Stimulated activated naive CD8-positive, alpha-beta T cell treated with anti-CD3 and anti-CD28 coated beads, Interleukin-15, Interleukin-2, amounts not matched to agents 100 ng/mL and 50 ng/mL, for 24 hours (primary cell): ENCODE measurements around the gene PCCA.
"Not testable (repeated sequence)": the region's sequence is repeated elsewhere in the genome, so short reads cannot be mapped to it uniquely, and the experiment has no call there.

Source experiments
- H3K27ac Mint-ChIP-seq: one replicate; pipeline ENCODE4 v1.8.0; 2021; ENCODE audit warnings: mild to moderate bottlenecking, mixed read lengths
- H3K27me3 Mint-ChIP-seq: one replicate; pipeline ENCODE4 v1.8.0; 2021; ENCODE audit warnings: mixed read lengths
- H3K36me3 Mint-ChIP-seq: one replicate; pipeline ENCODE4 v1.8.0; 2021; ENCODE audit warnings: low read depth, mixed read lengths
- H3K4me1 Mint-ChIP-seq: one replicate; pipeline ENCODE4 v1.8.0; 2021; ENCODE audit warnings: low read depth, mixed read lengths
- H3K4me3 Mint-ChIP-seq: one replicate; pipeline ENCODE4 v1.8.0; 2021; ENCODE audit warnings: mild to moderate bottlenecking, mixed read lengths
- H3K9me3 Mint-ChIP-seq: one replicate; pipeline ENCODE4 v1.8.0; 2021; ENCODE audit warnings: mixed read lengths

Gene PCCA

GRCh38 chr13:100301418-100301817, 212.5 kb downstream of the PCCA start:
- H3K27me3 Mint-ChIP-seq, result no peaks in the 10 kb centered on the region
- H3K4me3 Mint-ChIP-seq, result no peak overlapping the region
- peaks cover 3% of the 10 kb centered on the region for H3K36me3 Mint-ChIP-seq
- H3K27ac Mint-ChIP-seq, result no peak overlapping the region
- H3K9me3 Mint-ChIP-seq, result no peaks in the 10 kb centered on the region
- H3K4me1 Mint-ChIP-seq, result no peaks in the 10 kb centered on the region

GRCh38 chr13:100302391-100302790, 213.5 kb downstream of the PCCA start:
- no peak overlapping the region for H3K4me3 Mint-ChIP-seq
- H3K27me3 Mint-ChIP-seq, result no peaks in the 10 kb centered on the region
- no peaks in the 10 kb centered on the region for H3K9me3 Mint-ChIP-seq
- no peaks in the 10 kb centered on the region for H3K4me1 Mint-ChIP-seq
- peaks cover 3% of the 10 kb centered on the region for H3K36me3 Mint-ChIP-seq
- H3K27ac Mint-ChIP-seq, result no peak overlapping the region

DNA sequence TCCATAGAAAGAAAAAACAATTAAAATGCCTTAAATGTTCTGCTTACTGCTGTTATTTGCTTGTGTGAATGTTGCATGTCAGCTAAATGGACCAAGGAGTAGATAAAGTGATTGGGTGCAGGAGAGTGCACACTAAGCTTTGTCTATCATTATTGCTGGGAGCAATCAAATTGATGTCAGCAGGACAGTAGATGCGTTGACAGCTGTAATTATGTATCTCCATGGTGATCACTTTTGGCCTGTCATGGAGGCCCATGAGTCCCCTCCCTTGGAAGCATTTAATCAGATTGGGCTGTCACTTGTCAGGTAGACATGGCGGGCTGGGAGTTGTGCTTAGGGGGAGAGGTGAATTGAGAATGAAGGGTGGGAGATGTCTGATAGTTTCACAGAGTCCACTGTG, 215.3 kb downstream of the PCCA start:
- H3K4me1 Mint-ChIP-seq, result no peaks in the 10 kb centered on the region
- H3K9me3 Mint-ChIP-seq, result no peaks in the 10 kb centered on the region

DNA sequence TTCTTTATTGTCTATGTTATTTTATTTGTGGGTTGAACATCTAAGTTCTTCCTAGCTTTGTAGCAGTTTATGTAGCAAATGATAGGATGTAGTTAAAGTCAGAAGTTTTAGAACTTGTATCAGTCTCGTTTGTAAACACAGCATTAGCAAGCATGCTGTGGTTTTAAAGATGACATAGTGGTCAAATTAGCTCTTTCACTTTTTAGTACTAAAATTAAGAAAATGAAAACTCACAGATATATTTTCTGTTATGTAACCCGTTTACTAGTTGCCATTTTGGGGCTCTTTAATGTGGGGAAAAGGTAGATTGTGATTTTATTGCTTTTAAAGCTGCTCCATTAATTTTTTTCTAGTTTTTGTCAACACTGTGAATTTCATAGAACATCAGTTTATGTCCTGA, 216.5 kb downstream of the PCCA start:
- Mint-ChIP-seq H3K9me3 (no peaks in the 10 kb centered on the region), H3K27me3 (no peaks in the 10 kb centered on the region), H3K36me3 (no peaks in the 10 kb centered on the region), H3K27ac (no peak overlapping the region), H3K4me1 (no peaks in the 10 kb centered on the region), H3K4me3 (no peak overlapping the region)

More for the DNA sequence above, 215.3 kb downstream of the PCCA start:
- no peaks in the 10 kb centered on the region for H3K27me3 Mint-ChIP-seq
- H3K4me3 Mint-ChIP-seq, result no peak overlapping the region
- peaks cover under 1% of the 10 kb centered on the region for H3K36me3 Mint-ChIP-seq
- H3K27ac Mint-ChIP-seq, result no peak overlapping the region

- Mint-ChIP-seq H3K36me3 (no peaks in the 10 kb centered on the region), H3K27ac (no peak overlapping the region), H3K4me1 (no peaks in the 10 kb centered on the region), H3K4me3 (no peak overlapping the region), H3K27me3 (no peaks in the 10 kb centered on the region), H3K9me3 (no peaks in the 10 kb centered on the region)
These were observed 217.1 kb downstream of the PCCA start for GRCh38 chr13:100306030-100306429.

GRCh38 chr13:100306434-100306999, 217.6 kb downstream of the PCCA start:
- no peak overlapping the region for H3K4me3 Mint-ChIP-seq
- H3K36me3 Mint-ChIP-seq, result peaks cover 3% of the 10 kb centered on the region
- H3K27ac Mint-ChIP-seq, result no peak overlapping the region
- no peaks in the 10 kb centered on the region for H3K9me3 Mint-ChIP-seq
- no peaks in the 10 kb centered on the region for H3K4me1 Mint-ChIP-seq
- H3K27me3 Mint-ChIP-seq, result no peaks in the 10 kb centered on the region

GRCh38 chr13:100314132-100314910, 225.4 kb downstream of the PCCA start:
- Mint-ChIP-seq H3K9me3 (peaks cover 17% of the 10 kb centered on the region), H3K27ac (no peak overlapping the region), H3K27me3 (no peaks in the 10 kb centered on the region), H3K4me3 (no peak overlapping the region), H3K4me1 (no peaks in the 10 kb centered on the region), H3K36me3 (peaks cover 32% of the 10 kb centered on the region)

GRCh38 chr13:100315522-100315921, 226.6 kb downstream of the PCCA start:
- H3K4me3 Mint-ChIP-seq, result no peak overlapping the region
- H3K36me3 Mint-ChIP-seq, result peaks cover 38% of the 10 kb centered on the region
- no peaks in the 10 kb centered on the region for H3K4me1 Mint-ChIP-seq
- peaks cover 17% of the 10 kb centered on the region for H3K9me3 Mint-ChIP-seq
- no peaks in the 10 kb centered on the region for H3K27me3 Mint-ChIP-seq
- no peak overlapping the region for H3K27ac Mint-ChIP-seq

DNA sequence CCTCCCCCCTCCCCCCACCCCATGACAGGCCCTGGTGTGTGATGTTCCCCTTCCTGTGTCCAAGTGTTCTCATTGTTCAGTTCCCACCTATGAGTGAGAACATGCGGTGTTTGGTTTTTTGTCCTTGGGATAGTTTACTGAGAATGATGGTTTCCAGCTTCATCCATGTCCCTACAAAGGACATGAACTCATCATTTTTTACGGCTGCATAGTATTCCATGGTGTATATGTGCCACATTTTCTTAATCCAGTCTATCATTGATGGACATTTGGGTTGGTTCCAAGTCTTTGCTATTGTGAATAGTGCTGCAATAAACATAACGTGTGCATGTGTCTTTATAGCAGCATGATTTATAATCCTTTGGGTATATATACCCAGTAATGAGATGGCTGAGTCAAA, 229.6 kb downstream of the PCCA start:
- not testable (repeated sequence) for H3K27ac Mint-ChIP-seq, H3K4me1 Mint-ChIP-seq, H3K4me3 Mint-ChIP-seq, H3K27me3 Mint-ChIP-seq
- Mint-ChIP-seq H3K9me3 (peaks cover 13% of the 10 kb centered on the region), H3K36me3 (peaks cover 24% of the 10 kb centered on the region)

DNA sequence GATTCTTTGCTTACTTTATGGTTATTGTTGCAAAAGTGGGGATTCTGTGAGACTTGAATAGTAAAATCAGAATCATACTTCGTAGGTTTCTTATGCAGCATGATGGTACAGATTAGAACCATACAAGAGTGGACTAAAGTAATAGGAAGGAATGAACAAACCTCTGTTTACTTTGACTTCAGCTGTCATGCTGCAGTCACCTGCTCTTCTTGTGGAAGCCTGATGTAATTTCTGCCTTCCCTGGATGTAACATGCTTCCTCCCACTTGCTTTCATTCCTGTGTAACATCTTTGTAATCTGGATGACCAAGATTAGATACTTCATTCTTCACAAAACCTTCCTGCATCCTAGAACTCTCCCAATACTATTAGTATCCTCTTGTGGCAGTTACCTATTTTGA, 235.0 kb downstream of the PCCA start:
- Mint-ChIP-seq H3K27me3 (no peaks in the 10 kb centered on the region), H3K9me3 (no peaks in the 10 kb centered on the region), H3K4me1 (no peaks in the 10 kb centered on the region), H3K36me3 (peaks cover 21% of the 10 kb centered on the region), H3K4me3 (no peak overlapping the region), H3K27ac (no peak overlapping the region)

GRCh38 chr13:100330662-100331061, 241.8 kb downstream of the PCCA start:
- H3K36me3 Mint-ChIP-seq, result peaks cover 44% of the 10 kb centered on the region
- H3K27me3 Mint-ChIP-seq, result no peaks in the 10 kb centered on the region
- peaks cover 6% of the 10 kb centered on the region for H3K9me3 Mint-ChIP-seq
- no peak overlapping the region for H3K4me3 Mint-ChIP-seq
- no peak overlapping the region for H3K27ac Mint-ChIP-seq
- H3K4me1 Mint-ChIP-seq, result no peaks in the 10 kb centered on the region

DNA sequence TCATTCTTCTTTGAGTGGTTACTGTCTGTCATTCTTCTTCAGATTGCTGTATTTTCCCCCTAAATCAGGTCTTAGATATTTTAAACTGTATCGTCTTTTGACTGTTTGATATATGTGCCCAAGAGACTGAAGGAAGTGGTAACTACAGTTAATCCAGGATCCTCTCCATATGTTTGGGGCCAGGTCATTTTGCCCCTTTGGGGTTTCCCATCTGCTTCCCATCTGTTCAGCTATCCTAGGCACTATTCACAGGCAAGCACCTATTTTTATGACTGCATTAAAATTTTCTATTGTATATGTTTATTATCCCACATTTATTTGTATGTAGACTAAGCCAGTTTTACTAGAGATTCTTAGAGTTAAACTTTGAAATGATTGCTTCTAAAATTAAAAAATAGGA, 244.2 kb downstream of the PCCA start:
- Mint-ChIP-seq H3K36me3 (peaks cover 41% of the 10 kb centered on the region), H3K4me1 (no peaks in the 10 kb centered on the region), H3K9me3 (peaks cover 6% of the 10 kb centered on the region), H3K27ac (no peak overlapping the region), H3K4me3 (no peak overlapping the region), H3K27me3 (no peaks in the 10 kb centered on the region)

- Mint-ChIP-seq H3K36me3 (peaks cover 34% of the 10 kb centered on the region), H3K27ac (no peak overlapping the region), H3K4me3 (no peak overlapping the region), H3K9me3 (peaks cover 6% of the 10 kb centered on the region), H3K4me1 (no peaks in the 10 kb centered on the region), H3K27me3 (no peaks in the 10 kb centered on the region)
These were observed 245.3 kb downstream of the PCCA start for GRCh38 chr13:100334214-100334613.

DNA sequence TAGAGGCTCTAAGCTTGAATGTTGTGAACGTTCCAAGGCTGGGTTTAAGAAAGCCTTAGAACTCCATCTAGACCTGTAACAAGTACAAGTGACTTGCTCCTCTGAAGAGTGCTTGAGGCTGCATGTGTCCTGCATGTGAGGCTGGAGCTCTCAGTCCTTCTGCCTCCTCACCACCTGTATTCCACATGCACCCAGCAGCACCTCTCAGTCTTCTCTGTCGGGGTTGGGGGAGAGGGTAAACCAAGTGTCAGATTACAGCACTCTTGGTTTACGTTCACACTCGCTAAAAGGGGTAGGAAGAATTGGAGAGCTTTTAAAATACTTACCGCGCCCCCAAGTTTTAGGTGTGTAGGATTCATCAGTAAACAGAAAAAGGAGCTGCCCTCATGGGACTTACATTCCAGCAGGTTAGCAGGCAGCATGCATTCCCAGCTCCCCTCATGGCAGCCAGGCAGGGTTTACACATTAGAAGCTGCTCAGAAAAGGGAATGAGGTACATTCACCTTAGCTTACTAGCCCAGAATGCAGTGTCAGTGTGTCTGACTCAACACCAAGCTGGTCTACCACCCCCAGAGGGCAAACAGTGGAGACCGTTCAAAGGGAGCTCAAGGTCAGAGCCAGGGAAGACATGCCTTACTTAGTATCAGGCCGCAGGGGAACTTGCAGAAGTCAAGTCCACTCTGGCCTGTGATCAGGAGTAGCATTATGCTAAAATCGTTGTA, 248.1 kb downstream of the PCCA start:
- Mint-ChIP-seq H3K27me3 (no peaks in the 10 kb centered on the region), H3K27ac (no peak overlapping the region), H3K4me3 (no peak overlapping the region), H3K36me3 (peaks cover 29% of the 10 kb centered on the region), H3K9me3 (peaks cover 6% of the 10 kb centered on the region), H3K4me1 (peaks cover 14% of the 10 kb centered on the region)

DNA sequence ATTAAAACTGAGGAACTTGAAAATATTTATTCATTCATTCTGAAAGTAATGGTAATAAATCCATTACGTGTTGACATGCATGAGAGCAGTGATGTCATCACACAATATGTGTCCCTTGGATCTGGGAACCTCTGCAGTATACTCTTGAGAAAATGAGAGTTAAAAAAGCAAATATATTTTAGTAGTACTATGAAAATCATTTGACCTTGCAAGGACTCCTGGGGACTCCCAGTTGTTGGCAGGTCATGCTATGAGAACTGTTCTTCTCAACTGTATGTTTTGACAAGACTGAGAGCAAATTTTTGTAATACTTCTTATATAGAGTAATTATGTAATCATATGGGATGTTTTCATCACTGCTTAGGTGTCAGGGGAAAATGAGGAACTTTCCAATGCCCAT, 249.4 kb downstream of the PCCA start:
- Mint-ChIP-seq H3K9me3 (peaks cover 8% of the 10 kb centered on the region), H3K36me3 (peaks cover 23% of the 10 kb centered on the region), H3K27ac (no peak overlapping the region), H3K27me3 (no peaks in the 10 kb centered on the region), H3K4me1 (peaks cover 14% of the 10 kb centered on the region), H3K4me3 (no peak overlapping the region)
